MG63 (cell line): ENCODE measurements around the gene HAUS7. TPM values are rescaled to one million over a fixed set of nuclear protein-coding genes. Genes with fewer than 3 reads are reported as not detected.

Source experiments
- DNase-seq: peaks from one replicate; pipeline ENCODE4 v3.0.0-alpha.2; 2020
- H3K27me3 ChIP-seq: fragments of 250-450 bp; sonication (Bioruptor Pico); 2 replicates; pipeline ENCODE4 v1.5.1; 2020; ENCODE audit warnings: mild to moderate bottlenecking, moderate library complexity
- H3K36me3 ChIP-seq: fragments of 250-450 bp; sonication (Bioruptor Pico); 2 replicates; pipeline ENCODE4 v1.5.1; 2020; ENCODE audit warnings: mild to moderate bottlenecking, moderate library complexity
- H3K4me3 ChIP-seq: fragments of 250-450 bp; sonication (Bioruptor Pico); 2 replicates; pipeline ENCODE4 v1.5.1; 2020; ENCODE audit warnings: mild to moderate bottlenecking, moderate library complexity
- H3K9me3 ChIP-seq: fragments of 250-450 bp; sonication (Bioruptor Pico); 2 replicates; pipeline ENCODE4 v1.5.1; 2020; ENCODE audit warnings: mild to moderate bottlenecking, moderate library complexity
- total RNA-seq: library from RNA; depleted of rRNA; stranded (reverse); fragments of >200 nt; shearing (Covaris generic); gene quantifications from 2 replicates; pipeline ENCODE4 v1.2.3, GENCODE V29; 2014; ENCODE audit warnings: low replicate concordance

HAUS7 gene
- total RNA-seq, 1 experiment from 2014 or later: 42.4 TPM

GRCh38 chrX:153488231-153488914, 18.0 kb upstream of the HAUS7 start:
- peak; percentile 84 for DNase-seq
- Histone ChIP-seq H3K27me3 (no peaks in the 10 kb centered on the region), H3K9me3 (no peaks in the 10 kb centered on the region), H3K36me3 (no peaks in the 10 kb centered on the region), H3K4me3 (no peak overlapping the region)

GRCh38 chrX:153487590-153488071, 17.3 kb upstream of the HAUS7 start:
- Histone ChIP-seq H3K27me3 (no peaks in the 10 kb centered on the region), H3K9me3 (no peaks in the 10 kb centered on the region), H3K4me3 (no peak overlapping the region), H3K36me3 (no peaks in the 10 kb centered on the region)
- peak; percentile 86 for DNase-seq

GRCh38 chrX:153486171-153486570, 15.8 kb upstream of the HAUS7 start:
- no peaks in the 10 kb centered on the region for H3K27me3 ChIP-seq
- H3K36me3 ChIP-seq: no peaks in the 10 kb centered on the region
- no peak for DNase-seq
- H3K9me3 ChIP-seq: no peaks in the 10 kb centered on the region
- no peak overlapping the region for H3K4me3 ChIP-seq

- no peaks in the 10 kb centered on the region for H3K36me3 ChIP-seq
- H3K27me3 ChIP-seq: no peaks in the 10 kb centered on the region
- no peak overlapping the region for H3K4me3 ChIP-seq
- H3K9me3 ChIP-seq: no peaks in the 10 kb centered on the region
- no peak for DNase-seq
Observed at GRCh38 chrX:153485396-153486080, 15.2 kb upstream of the HAUS7 start.

- no peaks in the 10 kb centered on the region for H3K36me3 ChIP-seq
- H3K27me3 ChIP-seq: no peaks in the 10 kb centered on the region
- no peak overlapping the region for H3K4me3 ChIP-seq
- DNase-seq: no peak
- H3K9me3 ChIP-seq: no peaks in the 10 kb centered on the region
Observed at GRCh38 chrX:153482376-153483015, 12.1 kb upstream of the HAUS7 start.

- Histone ChIP-seq H3K27me3 (no peaks in the 10 kb centered on the region), H3K36me3 (no peaks in the 10 kb centered on the region), H3K9me3 (no peaks in the 10 kb centered on the region), H3K4me3 (no peak overlapping the region)
- no peak for DNase-seq
Observed at GRCh38 chrX:153481043-153481442, 10.7 kb upstream of the HAUS7 start.

GRCh38 chrX:153478746-153479145, 8.4 kb upstream of the HAUS7 start:
- DNase-seq: no peak
- Histone ChIP-seq H3K4me3 (no peak overlapping the region), H3K27me3 (no peaks in the 10 kb centered on the region), H3K9me3 (no peaks in the 10 kb centered on the region), H3K36me3 (no peaks in the 10 kb centered on the region)

- peak; percentile 74 for DNase-seq
- Histone ChIP-seq H3K36me3 (no peaks in the 10 kb centered on the region), H3K27me3 (no peaks in the 10 kb centered on the region), H3K9me3 (no peaks in the 10 kb centered on the region), H3K4me3 (no peak overlapping the region)
Observed at GRCh38 chrX:153477901-153478300, 7.5 kb upstream of the HAUS7 start.

GRCh38 chrX:153477364-153477857, 7.0 kb upstream of the HAUS7 start:
- Histone ChIP-seq H3K36me3 (no peaks in the 10 kb centered on the region), H3K27me3 (no peaks in the 10 kb centered on the region), H3K9me3 (no peaks in the 10 kb centered on the region), H3K4me3 (no peak overlapping the region)
- DNase-seq: no peak

- Histone ChIP-seq H3K4me3 (no peak overlapping the region), H3K27me3 (no peaks in the 10 kb centered on the region), H3K9me3 (no peaks in the 10 kb centered on the region), H3K36me3 (no peaks in the 10 kb centered on the region)
- DNase-seq: peak; percentile 88
Observed at GRCh38 chrX:153476666-153477363, 6.4 kb upstream of the HAUS7 start.

- H3K36me3 ChIP-seq: no peaks in the 10 kb centered on the region
- H3K4me3 ChIP-seq: no peak overlapping the region
- no peak for DNase-seq
- no peaks in the 10 kb centered on the region for H3K27me3 ChIP-seq
- H3K9me3 ChIP-seq: no peaks in the 10 kb centered on the region
Observed at GRCh38 chrX:153475751-153476281, 5.4 kb upstream of the HAUS7 start.

- Histone ChIP-seq H3K9me3 (no peaks in the 10 kb centered on the region), H3K4me3 (no peak overlapping the region), H3K36me3 (no peaks in the 10 kb centered on the region), H3K27me3 (no peaks in the 10 kb centered on the region)
- no peak for DNase-seq
Observed at GRCh38 chrX:153475271-153475670, 4.9 kb upstream of the HAUS7 start.

GRCh38 chrX:153474718-153475117, 4.3 kb upstream of the HAUS7 start:
- no peaks in the 10 kb centered on the region for H3K36me3 ChIP-seq
- peak; percentile 87 for DNase-seq

GRCh38 chrX:153474266-153474665, 3.9 kb upstream of the HAUS7 start:
- no peaks in the 10 kb centered on the region for H3K36me3 ChIP-seq
- no peak for DNase-seq

More at GRCh38 chrX:153474718-153475117, 4.3 kb upstream of the HAUS7 start:
- no peaks in the 10 kb centered on the region for H3K9me3 ChIP-seq
- H3K27me3 ChIP-seq: no peaks in the 10 kb centered on the region
- no peak overlapping the region for H3K4me3 ChIP-seq

GRCh38 chrX:153473126-153473525, 2.8 kb upstream of the HAUS7 start:
- no peak overlapping the region for H3K4me3 ChIP-seq
- no peaks in the 10 kb centered on the region for H3K27me3 ChIP-seq
- no peaks in the 10 kb centered on the region for H3K9me3 ChIP-seq
- no peaks in the 10 kb centered on the region for H3K36me3 ChIP-seq
- DNase-seq: no peak

More at GRCh38 chrX:153474266-153474665, 3.9 kb upstream of the HAUS7 start:
- Histone ChIP-seq H3K9me3 (no peaks in the 10 kb centered on the region), H3K27me3 (no peaks in the 10 kb centered on the region), H3K4me3 (no peak overlapping the region)

- Histone ChIP-seq H3K27me3 (no peaks in the 10 kb centered on the region), H3K36me3 (no peaks in the 10 kb centered on the region), H3K9me3 (no peaks in the 10 kb centered on the region), H3K4me3 (no peak overlapping the region)
- DNase-seq: no peak
Observed at GRCh38 chrX:153471663-153472280, 1.4 kb upstream of the HAUS7 start.
